ENCODE results near the gene MPRIP.

DNA sequence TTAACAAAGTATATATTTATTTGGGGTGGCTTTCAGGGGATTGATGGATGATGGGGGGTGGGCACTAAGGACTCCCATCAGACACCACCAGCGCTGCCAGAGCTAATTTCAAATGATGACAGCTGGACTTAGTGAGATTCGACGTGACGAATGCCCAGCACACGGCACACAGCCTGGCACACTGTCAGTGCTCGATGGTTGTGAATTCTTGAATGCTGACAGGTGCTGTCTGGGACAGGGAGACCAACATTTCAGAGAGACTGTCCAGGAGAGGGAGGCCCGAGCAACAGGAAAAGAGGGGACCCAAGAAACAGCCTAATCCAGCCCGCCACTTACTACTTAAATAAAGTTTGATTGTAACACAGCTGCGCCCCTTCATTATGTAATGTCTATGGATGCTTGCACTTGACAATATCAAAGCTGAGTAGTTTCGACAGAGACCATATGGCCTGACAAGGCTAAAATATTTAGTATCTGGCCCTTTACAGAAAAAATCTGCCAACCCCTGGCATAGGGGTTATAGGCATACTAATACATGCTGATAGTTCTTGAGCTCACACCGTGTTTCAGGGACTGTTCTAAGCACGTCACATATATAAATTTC is 6.2 kb upstream of the MPRIP start:
- TF ChIP-seq SP1 (CRISPR knock-in tag; conservative IDR thresholded peaks at IDR 0.05) = no peak
- TF ChIP-seq, protein P1, sequence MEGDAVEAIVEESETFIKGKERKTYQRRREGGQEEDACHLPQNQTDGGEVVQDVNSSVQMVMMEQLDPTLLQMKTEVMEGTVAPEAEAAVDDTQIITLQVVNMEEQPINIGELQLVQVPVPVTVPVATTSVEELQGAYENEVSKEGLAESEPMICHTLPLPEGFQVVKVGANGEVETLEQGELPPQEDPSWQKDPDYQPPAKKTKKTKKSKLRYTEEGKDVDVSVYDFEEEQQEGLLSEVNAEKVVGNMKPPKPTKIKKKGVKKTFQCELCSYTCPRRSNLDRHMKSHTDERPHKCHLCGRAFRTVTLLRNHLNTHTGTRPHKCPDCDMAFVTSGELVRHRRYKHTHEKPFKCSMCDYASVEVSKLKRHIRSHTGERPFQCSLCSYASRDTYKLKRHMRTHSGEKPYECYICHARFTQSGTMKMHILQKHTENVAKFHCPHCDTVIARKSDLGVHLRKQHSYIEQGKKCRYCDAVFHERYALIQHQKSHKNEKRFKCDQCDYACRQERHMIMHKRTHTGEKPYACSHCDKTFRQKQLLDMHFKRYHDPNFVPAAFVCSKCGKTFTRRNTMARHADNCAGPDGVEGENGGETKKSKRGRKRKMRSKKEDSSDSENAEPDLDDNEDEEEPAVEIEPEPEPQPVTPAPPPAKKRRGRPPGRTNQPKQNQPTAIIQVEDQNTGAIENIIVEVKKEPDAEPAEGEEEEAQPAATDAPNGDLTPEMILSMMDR (IDR thresholded peaks at IDR 0.05) = no peak
- TF ChIP-seq, protein P2, sequence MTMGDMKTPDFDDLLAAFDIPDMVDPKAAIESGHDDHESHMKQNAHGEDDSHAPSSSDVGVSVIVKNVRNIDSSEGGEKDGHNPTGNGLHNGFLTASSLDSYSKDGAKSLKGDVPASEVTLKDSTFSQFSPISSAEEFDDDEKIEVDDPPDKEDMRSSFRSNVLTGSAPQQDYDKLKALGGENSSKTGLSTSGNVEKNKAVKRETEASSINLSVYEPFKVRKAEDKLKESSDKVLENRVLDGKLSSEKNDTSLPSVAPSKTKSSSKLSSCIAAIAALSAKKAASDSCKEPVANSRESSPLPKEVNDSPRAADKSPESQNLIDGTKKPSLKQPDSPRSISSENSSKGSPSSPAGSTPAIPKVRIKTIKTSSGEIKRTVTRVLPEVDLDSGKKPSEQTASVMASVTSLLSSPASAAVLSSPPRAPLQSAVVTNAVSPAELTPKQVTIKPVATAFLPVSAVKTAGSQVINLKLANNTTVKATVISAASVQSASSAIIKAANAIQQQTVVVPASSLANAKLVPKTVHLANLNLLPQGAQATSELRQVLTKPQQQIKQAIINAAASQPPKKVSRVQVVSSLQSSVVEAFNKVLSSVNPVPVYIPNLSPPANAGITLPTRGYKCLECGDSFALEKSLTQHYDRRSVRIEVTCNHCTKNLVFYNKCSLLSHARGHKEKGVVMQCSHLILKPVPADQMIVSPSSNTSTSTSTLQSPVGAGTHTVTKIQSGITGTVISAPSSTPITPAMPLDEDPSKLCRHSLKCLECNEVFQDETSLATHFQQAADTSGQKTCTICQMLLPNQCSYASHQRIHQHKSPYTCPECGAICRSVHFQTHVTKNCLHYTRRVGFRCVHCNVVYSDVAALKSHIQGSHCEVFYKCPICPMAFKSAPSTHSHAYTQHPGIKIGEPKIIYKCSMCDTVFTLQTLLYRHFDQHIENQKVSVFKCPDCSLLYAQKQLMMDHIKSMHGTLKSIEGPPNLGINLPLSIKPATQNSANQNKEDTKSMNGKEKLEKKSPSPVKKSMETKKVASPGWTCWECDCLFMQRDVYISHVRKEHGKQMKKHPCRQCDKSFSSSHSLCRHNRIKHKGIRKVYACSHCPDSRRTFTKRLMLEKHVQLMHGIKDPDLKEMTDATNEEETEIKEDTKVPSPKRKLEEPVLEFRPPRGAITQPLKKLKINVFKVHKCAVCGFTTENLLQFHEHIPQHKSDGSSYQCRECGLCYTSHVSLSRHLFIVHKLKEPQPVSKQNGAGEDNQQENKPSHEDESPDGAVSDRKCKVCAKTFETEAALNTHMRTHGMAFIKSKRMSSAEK (CRISPR knock-in tag; IDR thresholded peaks at IDR 0.05; ENCODE audit: borderline replicate concordance) = no peak
- TF ChIP-seq IRF2 (CRISPR knock-in tag; IDR thresholded peaks at IDR 0.05; ENCODE audit: borderline replicate concordance, low read depth) = no peak
- no peak for TF ChIP-seq ZNF416 (CRISPR knock-in tag; IDR thresholded peaks at IDR 0.05)
